HG02798 (cell line): ENCODE results near the gene PTX4.

Source experiments
- ATAC-seq: cut with Tn5 transposase; IDR thresholded peaks from one replicate; pipeline ENCODE4 v1.9.1; 2021; ENCODE audit warnings: mild to moderate bottlenecking; ENCODE audit not compliant: unreplicated experiment, poor library complexity

PTX4 gene

GRCh38 chr16:1501630-1502029, 12.9 kb upstream of the PTX4 start:
- ATAC-seq, result no peak

GRCh38 chr16:1500465-1501150, 11.9 kb upstream of the PTX4 start:
- no peak for ATAC-seq

- no peak for ATAC-seq
Observed at GRCh38 chr16:1499756-1500464, 11.2 kb upstream of the PTX4 start.

- ATAC-seq, result no peak
Observed at GRCh38 chr16:1498899-1499676, 10.3 kb upstream of the PTX4 start.

GRCh38 chr16:1497014-1497598, 8.4 kb upstream of the PTX4 start:
- ATAC-seq, result no peak

GRCh38 chr16:1496464-1496863, 7.7 kb upstream of the PTX4 start:
- no peak for ATAC-seq

- ATAC-seq, result no peak
Observed at GRCh38 chr16:1495889-1496262, 7.1 kb upstream of the PTX4 start.

- ATAC-seq, result no peak
Observed at GRCh38 chr16:1495211-1495888, 6.6 kb upstream of the PTX4 start.

GRCh38 chr16:1494711-1495110, 6.0 kb upstream of the PTX4 start:
- ATAC-seq, result no peak

GRCh38 chr16:1494129-1494640, 5.4 kb upstream of the PTX4 start:
- no peak for ATAC-seq

GRCh38 chr16:1493746-1494094, 5.0 kb upstream of the PTX4 start:
- ATAC-seq, result no peak

GRCh38 chr16:1492923-1493745, 4.4 kb upstream of the PTX4 start, which contains the start of gene TELO2:
TELO2 (plus strand) TSS chr16:1493360; CDS start chr16:1494282, 922 bp downstream.
- ATAC-seq, result peak; percentile 77

GRCh38 chr16:1492082-1492922, 3.6 kb upstream of the PTX4 start:
- ATAC-seq, result no peak

- ATAC-seq, result no peak
Observed at GRCh38 chr16:1491327-1491726, 2.6 kb upstream of the PTX4 start.

- ATAC-seq, result no peak
Observed at GRCh38 chr16:1489077-1489476, 333 bp upstream of the PTX4 start.

- ATAC-seq, result no peak
Observed at GRCh38 chr16:1488054-1488601, 616 bp downstream of the PTX4 start.

GRCh38 chr16:1487395-1488053, 1.2 kb downstream of the PTX4 start:
- no peak for ATAC-seq
